ENCODE results near the gene BCL2.

BCL2 gene

GRCh38 chr18:63102941-63103744 lies 216.4 kb downstream of the BCL2 start:
- TF ChIP-seq CTCF (IDR thresholded peaks at IDR 0.05), result no peak
- no peak overlapping the region for H3K4me3 ChIP-seq (ENCODE audit: low read depth in 1 of 2, low read length in 1 of 2)
- no peak overlapping the region for H3K27ac ChIP-seq
- no peaks in the 10 kb centered on the region for H3K36me3 ChIP-seq
- peaks cover 33 to 41% of the 10 kb centered on the region in 2 experiments for H3K4me1 ChIP-seq (ENCODE audit: control insufficient read depth in 1 of 2, insufficient read depth in 1 of 2, low read depth in 1 of 2, low read length in 1 of 2)
- no peaks in the 10 kb centered on the region for H3K27me3 ChIP-seq
- no peaks in the 10 kb centered on the region for H3K9me3 ChIP-seq

- no peak for TF ChIP-seq CTCF (IDR thresholded peaks at IDR 0.05)
- H3K9me3 ChIP-seq, result no peaks in the 10 kb centered on the region
- no peak overlapping the region for H3K27ac ChIP-seq
- no peaks in the 10 kb centered on the region for H3K27me3 ChIP-seq
- no peaks in the 10 kb centered on the region for H3K36me3 ChIP-seq
- peaks cover 28 to 36% of the 10 kb centered on the region in 2 experiments for H3K4me1 ChIP-seq (ENCODE audit: control insufficient read depth in 1 of 2, insufficient read depth in 1 of 2, low read depth in 1 of 2, low read length in 1 of 2)
- no peak overlapping the region for H3K4me3 ChIP-seq (ENCODE audit: low read depth in 1 of 2, low read length in 1 of 2)
These were observed 218.9 kb downstream of the BCL2 start for GRCh38 chr18:63100630-63101055.

GRCh38 chr18:63099848-63100629 lies 219.5 kb downstream of the BCL2 start:
- Histone ChIP-seq H3K4me3 (ENCODE audit: low read depth in 1 of 2, low read length in 1 of 2) (no peak overlapping the region), H3K9me3 (no peaks in the 10 kb centered on the region), H3K27me3 (no peaks in the 10 kb centered on the region), H3K36me3 (no peaks in the 10 kb centered on the region), H3K4me1 (ENCODE audit: control insufficient read depth in 1 of 2, insufficient read depth in 1 of 2, low read depth in 1 of 2, low read length in 1 of 2) (peaks cover 28 to 36% of the 10 kb centered on the region in 2 experiments), H3K27ac (no peak overlapping the region)
- no peak for TF ChIP-seq CTCF (IDR thresholded peaks at IDR 0.05)

GRCh38 chr18:63099091-63099840 lies 220.3 kb downstream of the BCL2 start:
- no peak overlapping the region for H3K27ac ChIP-seq
- no peaks in the 10 kb centered on the region for H3K27me3 ChIP-seq
- no peak overlapping the region for H3K4me3 ChIP-seq (ENCODE audit: low read depth in 1 of 2, low read length in 1 of 2)
- TF ChIP-seq CTCF (IDR thresholded peaks at IDR 0.05), result no peak
- no peaks in the 10 kb centered on the region for H3K36me3 ChIP-seq
- no peaks in the 10 kb centered on the region for H3K9me3 ChIP-seq
- H3K4me1 ChIP-seq (ENCODE audit: control insufficient read depth in 1 of 2, insufficient read depth in 1 of 2, low read depth in 1 of 2, low read length in 1 of 2), result peaks cover 28 to 36% of the 10 kb centered on the region in 2 experiments

Data from neutrophil (primary cell).